ENCODE data around the gene BRS3. TPM values are rescaled to one million over a fixed set of nuclear protein-coding genes. Genes with fewer than 3 reads are reported as not detected.

BRS3 gene
- total RNA-seq, 2 donors from 2014 or later: not detected

DNA sequence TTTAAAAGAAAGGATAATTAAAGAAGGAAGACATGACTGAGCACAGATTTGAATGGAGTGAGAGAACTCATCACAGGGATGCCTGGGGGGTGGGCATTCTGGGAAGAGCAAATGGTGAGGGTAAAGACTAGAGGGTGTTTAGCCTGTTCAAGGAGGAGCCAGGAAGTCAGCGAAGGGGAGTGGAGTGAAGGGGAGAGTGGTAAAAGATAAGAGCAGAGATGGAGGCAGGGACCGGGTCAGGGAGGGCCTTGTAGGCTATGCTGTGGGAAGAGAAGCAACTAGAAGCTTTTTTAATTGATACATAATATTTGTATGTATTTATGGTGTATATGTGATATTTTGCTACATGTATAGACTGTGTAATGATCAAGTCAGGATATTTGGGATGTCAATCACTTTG, 42.0 kb downstream of the BRS3 start:
- Histone ChIP-seq H3K27me3 (ENCODE audit: control insufficient read depth, insufficient read depth, low read length, poor library complexity, severe bottlenecking) (no peaks in the 10 kb centered on the region), H3K4me1 (ENCODE audit: control insufficient read depth, insufficient read depth, low read length) (no peaks in the 10 kb centered on the region), H3K36me3 (ENCODE audit: control insufficient read depth, insufficient read depth, low read length) (no peaks in the 10 kb centered on the region), H3K9ac (ENCODE audit: extremely low read depth, low read length, poor library complexity, severe bottlenecking) (no peak overlapping the region), H3K9me3 (ENCODE audit: control insufficient read depth, low read length) (no peaks in the 10 kb centered on the region), H3K27ac (ENCODE audit: low read depth, low read length) (no peak overlapping the region), H3K4me3 (ENCODE audit: low read length) (no peak overlapping the region)
- Mint-ChIP-seq H3K27me3 (ENCODE audit: insufficient read depth) (peaks cover 9% of the 10 kb centered on the region), H3K9me3 (peaks cover 58% of the 10 kb centered on the region), H3K27ac (no peak overlapping the region), H3K36me3 (ENCODE audit: low read depth) (no peaks in the 10 kb centered on the region), H3K4me3 (no peak overlapping the region), H3K4me1 (no peaks in the 10 kb centered on the region)
- TF ChIP-seq, protein P1, sequence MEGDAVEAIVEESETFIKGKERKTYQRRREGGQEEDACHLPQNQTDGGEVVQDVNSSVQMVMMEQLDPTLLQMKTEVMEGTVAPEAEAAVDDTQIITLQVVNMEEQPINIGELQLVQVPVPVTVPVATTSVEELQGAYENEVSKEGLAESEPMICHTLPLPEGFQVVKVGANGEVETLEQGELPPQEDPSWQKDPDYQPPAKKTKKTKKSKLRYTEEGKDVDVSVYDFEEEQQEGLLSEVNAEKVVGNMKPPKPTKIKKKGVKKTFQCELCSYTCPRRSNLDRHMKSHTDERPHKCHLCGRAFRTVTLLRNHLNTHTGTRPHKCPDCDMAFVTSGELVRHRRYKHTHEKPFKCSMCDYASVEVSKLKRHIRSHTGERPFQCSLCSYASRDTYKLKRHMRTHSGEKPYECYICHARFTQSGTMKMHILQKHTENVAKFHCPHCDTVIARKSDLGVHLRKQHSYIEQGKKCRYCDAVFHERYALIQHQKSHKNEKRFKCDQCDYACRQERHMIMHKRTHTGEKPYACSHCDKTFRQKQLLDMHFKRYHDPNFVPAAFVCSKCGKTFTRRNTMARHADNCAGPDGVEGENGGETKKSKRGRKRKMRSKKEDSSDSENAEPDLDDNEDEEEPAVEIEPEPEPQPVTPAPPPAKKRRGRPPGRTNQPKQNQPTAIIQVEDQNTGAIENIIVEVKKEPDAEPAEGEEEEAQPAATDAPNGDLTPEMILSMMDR (conservative IDR thresholded peaks at IDR 0.05): no peak
- WGBS, 2 experiments (ENCODE audit: insufficient coverage in 1 of 2, insufficient read length in 1 of 2): 77% methylated on average over 2 of the region's 2 CpGs; no CpG with 5 or more reads in 1 of the 2 experiments
- DNase-seq: no peak

DNA sequence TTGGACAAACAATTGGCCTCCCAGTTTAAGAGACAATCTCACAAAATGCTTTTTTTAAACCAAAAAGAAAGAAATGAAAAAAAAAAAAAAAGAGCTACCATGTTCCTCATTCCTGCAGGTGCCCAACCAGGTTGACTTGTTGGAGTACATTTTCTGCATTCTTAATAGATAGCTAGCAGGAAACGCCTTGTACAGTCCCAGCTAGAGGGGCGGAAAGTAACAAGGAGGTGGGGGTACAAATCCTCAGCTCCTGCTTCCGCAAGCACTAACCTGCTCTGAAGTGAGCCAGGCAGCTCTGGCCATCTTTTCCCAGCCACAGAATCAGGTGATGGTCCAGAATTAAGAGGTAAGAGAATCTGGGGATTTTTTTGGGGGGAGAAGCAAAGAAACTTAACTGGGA, 44.2 kb downstream of the BRS3 start, which contains the start of gene VGLL1:
Gene VGLL1 (plus strand): TSS at position 265 of the 400 bp plus-strand sequence. CDS start 3,806 bp downstream, outside the sequence.
- H3K9me3 Mint-ChIP-seq: peaks cover 62% of the 10 kb centered on the region
- Histone ChIP-seq H3K27me3 (ENCODE audit: control insufficient read depth, insufficient read depth, low read length, poor library complexity, severe bottlenecking) (no peaks in the 10 kb centered on the region), H3K9ac (ENCODE audit: extremely low read depth, low read length, poor library complexity, severe bottlenecking) (no peak within 1 kb of the TSS), H3K4me1 (ENCODE audit: control insufficient read depth, insufficient read depth, low read length) (no peaks in the 10 kb centered on the region), H3K27ac (ENCODE audit: low read depth, low read length) (no peak within 1 kb of the TSS), H3K36me3 (ENCODE audit: control insufficient read depth, insufficient read depth, low read length) (no peaks in the 10 kb centered on the region), H3K9me3 (ENCODE audit: control insufficient read depth, low read length) (no peaks in the 10 kb centered on the region), H3K4me3 (ENCODE audit: low read length) (no peak within 1 kb of the TSS)
- no peak within 1 kb of the TSS for H3K27ac Mint-ChIP-seq
- peaks cover 7% of the 10 kb centered on the region for H3K27me3 Mint-ChIP-seq (ENCODE audit: insufficient read depth)
- no peaks in the 10 kb centered on the region for H3K4me1 Mint-ChIP-seq
- no peak for DNase-seq
- H3K4me3 Mint-ChIP-seq: no peak within 1 kb of the TSS
- WGBS, 2 experiments (ENCODE audit: insufficient coverage in 1 of 2, insufficient read length in 1 of 2): 94 to 100% methylated on average over 2 to 3 of the region's 3 CpGs
- TF ChIP-seq, protein P1 (conservative IDR thresholded peaks at IDR 0.05): no peak
- H3K36me3 Mint-ChIP-seq (ENCODE audit: low read depth): no peaks in the 10 kb centered on the region

DNA sequence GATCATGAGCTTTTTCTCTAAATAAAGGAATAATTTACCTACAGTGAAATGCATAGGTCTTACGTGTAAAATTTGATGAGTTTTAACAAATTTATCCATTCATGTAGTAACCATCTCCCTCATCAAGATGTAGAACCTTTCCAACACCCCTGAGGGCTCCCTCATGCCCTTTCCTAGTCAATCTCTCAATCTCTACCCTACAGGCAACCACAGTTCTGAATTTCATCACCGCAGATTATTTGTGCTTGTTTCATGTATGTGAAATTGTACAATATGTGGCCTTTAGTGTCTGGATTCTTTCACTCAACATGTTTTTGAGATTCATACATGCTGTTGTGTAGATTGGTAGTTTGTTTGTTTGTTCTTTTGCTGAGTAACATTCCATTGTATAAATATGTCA, 46.4 kb downstream of the BRS3 start:
- Mint-ChIP-seq H3K27ac (no peak overlapping the region), H3K4me3 (no peak overlapping the region), H3K36me3 (ENCODE audit: low read depth) (no peaks in the 10 kb centered on the region), H3K4me1 (no peaks in the 10 kb centered on the region), H3K9me3 (peaks cover 51% of the 10 kb centered on the region), H3K27me3 (ENCODE audit: insufficient read depth) (peaks cover 7% of the 10 kb centered on the region)
- Histone ChIP-seq H3K4me1 (ENCODE audit: control insufficient read depth, insufficient read depth, low read length) (no peaks in the 10 kb centered on the region), H3K4me3 (ENCODE audit: low read length) (no peak overlapping the region), H3K9me3 (ENCODE audit: control insufficient read depth, low read length) (no peaks in the 10 kb centered on the region), H3K9ac (ENCODE audit: extremely low read depth, low read length, poor library complexity, severe bottlenecking) (no peak overlapping the region), H3K36me3 (ENCODE audit: control insufficient read depth, insufficient read depth, low read length) (no peaks in the 10 kb centered on the region), H3K27me3 (ENCODE audit: control insufficient read depth, insufficient read depth, low read length, poor library complexity, severe bottlenecking) (no peaks in the 10 kb centered on the region), H3K27ac (ENCODE audit: low read depth, low read length) (no peak overlapping the region)
- TF ChIP-seq, protein P1 (conservative IDR thresholded peaks at IDR 0.05): no peak
- no peak for DNase-seq
- 100% methylated on average over 1 of the region's 2 CpGs; no CpG with 5 or more reads in 1 of the 2 experiments for WGBS, 2 experiments (ENCODE audit: insufficient coverage in 1 of 2, insufficient read length in 1 of 2)
